HFF-Myc (cell line): ENCODE data around the gene DAP.
A peak's percentile ranks its signal among the peaks of the same experiment; 100 is the strongest.

ENCODE experiments used
- DNase-seq: peaks from one replicate; pipeline ENCODE4 v3.0.0-alpha.2; 2011; ENCODE audit warnings: low read depth; ENCODE audit errors: extremely low read depth
- H3K4me3 ChIP-seq: replicated peaks from 2 replicates; pipeline ENCODE4 v1.5.1; 2011; ENCODE audit warnings: low read depth, mild to moderate bottlenecking, control low read depth, low read length
- CTCF ChIP-seq: IDR thresholded peaks from 2 replicates; pipeline ENCODE4 v1.5.1; 2012; ENCODE audit warnings: mild to moderate bottlenecking, low read depth, low read length, control low read depth; ENCODE audit errors: missing control alignments

The DAP gene

GRCh38 chr5:10761185-10761932 is at the start of gene DAP:
Gene DAP (minus strand): TSS chr5:10761234. CDS start chr5:10761068, 166 bp downstream.
- peak within 1 kb of the TSS; percentile 69 for H3K4me3 ChIP-seq
- DNase-seq, result peak; percentile 44
- no peak for TF ChIP-seq CTCF

DNA sequence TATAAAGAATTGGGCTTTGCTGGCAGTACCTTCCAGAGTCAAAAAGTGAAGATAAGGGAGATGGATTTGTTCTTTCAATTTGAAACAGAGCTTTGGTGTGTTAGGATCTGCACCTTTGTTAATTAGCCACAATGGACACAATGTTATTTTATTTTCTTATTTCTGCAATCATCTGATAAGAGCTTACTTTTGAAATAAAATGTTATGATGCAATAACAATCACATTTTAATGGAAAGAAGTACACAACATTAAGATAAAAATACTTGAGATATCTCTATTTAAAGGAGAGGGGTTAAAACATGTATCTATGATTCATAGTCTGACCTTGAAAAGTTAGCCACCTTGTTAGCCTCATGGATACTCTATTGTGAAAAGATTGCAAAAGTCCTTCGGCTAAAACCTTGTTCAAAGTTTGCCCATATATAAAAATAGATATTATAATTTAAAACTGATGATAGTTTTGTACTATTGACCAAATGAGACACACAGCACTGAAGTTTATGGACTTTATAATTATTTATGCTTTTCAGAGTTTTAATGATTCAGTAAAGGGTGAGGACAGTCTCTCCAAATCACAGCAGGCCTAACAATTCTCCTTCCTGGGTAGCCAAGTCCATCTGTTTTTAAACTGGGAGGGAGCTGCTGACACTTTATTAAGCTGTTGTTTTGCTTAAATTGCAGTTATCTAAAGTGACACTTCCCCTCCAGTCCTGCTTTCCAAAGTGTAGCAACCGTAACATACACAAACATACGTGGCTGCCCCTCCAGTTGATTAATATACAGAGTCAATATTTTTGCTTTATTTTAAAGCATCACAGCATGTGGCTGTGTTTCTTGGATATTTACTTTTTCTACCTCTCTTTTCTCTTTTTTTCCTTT is 47.6 kb upstream of the DAP start:
- TF ChIP-seq CTCF, result no peak
- no peak for DNase-seq
- H3K4me3 ChIP-seq, result no peak overlapping the region

- no peak for DNase-seq
- H3K4me3 ChIP-seq, result no peak overlapping the region
- peak; percentile 11 for TF ChIP-seq CTCF
These were observed 41.1 kb upstream of the DAP start for GRCh38 chr5:10801931-10802666.

- H3K4me3 ChIP-seq, result no peak overlapping the region
- TF ChIP-seq CTCF, result no peak
- DNase-seq, result no peak
These were observed 39.8 kb upstream of the DAP start for GRCh38 chr5:10800852-10801251.

GRCh38 chr5:10797261-10797660 is 36.2 kb upstream of the DAP start:
- H3K4me3 ChIP-seq, result no peak overlapping the region
- TF ChIP-seq CTCF, result no peak
- DNase-seq, result no peak

GRCh38 chr5:10793785-10794184 is 32.8 kb upstream of the DAP start:
- no peak overlapping the region for H3K4me3 ChIP-seq
- peak; percentile 33 for TF ChIP-seq CTCF
- no peak for DNase-seq
